AG08395 (cell line): ENCODE results near the gene CPLX1.

Experiments used
- DNase-seq: peaks from one replicate; pipeline ENCODE4 v3.0.0; 2012; ENCODE audit warnings: mixed read lengths, low spot score

The CPLX1 gene

GRCh38 chr4:825971-826330, at the start of gene CPLX1:
TSS of gene CPLX1 (minus strand) at chr4:826129. CDS start at chr4:824522, 1,607 bp downstream.
- DNase-seq: no peak

DNA sequence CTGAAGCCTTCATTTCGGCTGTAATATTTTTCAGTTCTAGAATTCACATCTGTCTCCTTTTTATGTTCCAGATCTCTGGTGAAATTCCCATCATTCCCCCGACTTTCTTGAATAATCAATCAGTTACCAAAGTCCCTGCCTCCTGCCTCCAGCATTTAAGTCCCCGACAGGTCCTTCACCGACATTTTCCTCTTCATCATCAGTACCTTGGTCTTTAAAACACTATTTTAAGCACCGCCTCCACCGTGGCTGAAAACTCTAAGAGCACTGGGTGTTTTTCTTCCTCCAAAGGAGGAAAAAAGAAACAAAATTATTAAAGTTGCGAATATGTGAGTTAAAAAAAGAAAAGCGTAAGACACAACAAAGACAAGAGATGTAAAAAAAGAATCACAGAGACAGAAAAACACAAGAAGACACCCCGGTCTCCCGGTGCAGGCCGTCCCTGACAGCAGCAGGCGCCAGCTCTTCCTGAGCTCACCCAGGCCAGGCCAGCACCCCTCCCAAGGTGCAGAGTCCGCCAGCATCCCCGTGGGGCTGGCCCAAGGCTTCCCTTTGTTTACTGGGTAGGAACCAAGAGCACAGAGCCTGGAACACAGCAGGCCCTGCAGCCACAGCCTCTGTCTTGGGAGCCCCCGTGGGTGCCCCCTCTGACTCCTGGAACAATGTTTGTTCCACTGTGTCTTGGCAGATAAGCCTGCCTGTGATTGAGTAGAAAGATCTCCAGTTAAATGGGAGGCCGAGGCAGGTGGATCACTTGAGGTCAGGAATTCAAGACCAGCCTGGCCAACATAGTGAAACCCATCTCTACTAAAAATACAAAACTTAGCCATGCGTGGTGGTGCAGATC, 49.3 kb upstream of the CPLX1 start:
- no peak for DNase-seq

DNA sequence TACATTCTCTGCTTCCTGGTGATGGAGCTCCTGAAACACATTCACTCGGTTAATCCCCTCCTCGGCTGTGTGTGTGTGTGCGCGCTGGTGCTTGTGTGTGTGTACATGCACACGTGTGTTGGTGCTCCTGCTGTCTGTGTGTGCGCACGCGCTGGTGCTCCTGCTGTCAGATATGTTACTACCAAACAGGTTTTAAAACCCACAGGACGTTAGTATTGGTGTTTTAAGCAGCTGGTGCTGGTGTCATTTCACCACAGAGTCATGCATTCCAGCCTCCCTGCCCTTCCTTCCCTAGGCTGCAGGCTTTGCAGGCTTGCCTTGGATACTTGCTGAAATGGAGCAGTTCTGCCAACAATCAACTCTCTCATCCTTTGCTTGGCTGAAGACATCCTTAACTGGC, 48.1 kb upstream of the CPLX1 start:
- DNase-seq: no peak

DNA sequence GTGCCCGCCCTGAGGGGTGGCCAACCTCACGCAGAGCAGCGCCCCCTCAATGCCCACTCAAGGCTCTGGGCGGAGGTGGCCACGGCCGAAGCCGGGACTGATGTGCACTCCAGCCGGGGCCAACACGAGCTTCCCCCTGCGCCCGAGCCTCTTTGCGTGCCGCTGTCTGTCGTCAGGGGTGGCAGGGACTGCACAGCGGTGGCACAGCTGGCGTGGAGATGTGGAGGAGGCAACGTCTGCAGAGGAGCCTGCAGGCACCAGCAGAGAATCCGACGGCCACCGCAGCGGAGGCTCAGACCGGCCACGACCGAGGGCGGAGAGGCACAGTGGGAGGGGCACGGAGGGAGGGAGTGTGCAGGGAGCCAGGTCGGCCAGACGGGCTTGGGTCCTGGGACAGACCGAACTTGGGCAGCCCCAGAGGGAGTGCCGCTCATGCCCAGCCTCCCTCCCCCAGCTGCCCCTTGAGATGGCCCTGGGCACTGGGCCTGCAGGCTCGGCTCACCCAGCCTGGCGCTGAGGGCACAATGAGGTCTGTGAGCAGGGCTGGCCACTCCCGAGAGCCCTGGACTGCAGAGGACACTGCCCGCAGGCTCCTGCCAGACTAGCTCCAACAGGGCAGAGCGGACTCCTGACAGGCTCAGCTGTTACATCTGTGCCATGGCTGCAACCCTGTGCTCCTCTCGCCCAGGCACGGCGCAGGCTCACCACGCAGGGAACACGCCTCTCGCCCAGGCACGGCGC, 46.5 kb upstream of the CPLX1 start:
- no peak for DNase-seq

DNA sequence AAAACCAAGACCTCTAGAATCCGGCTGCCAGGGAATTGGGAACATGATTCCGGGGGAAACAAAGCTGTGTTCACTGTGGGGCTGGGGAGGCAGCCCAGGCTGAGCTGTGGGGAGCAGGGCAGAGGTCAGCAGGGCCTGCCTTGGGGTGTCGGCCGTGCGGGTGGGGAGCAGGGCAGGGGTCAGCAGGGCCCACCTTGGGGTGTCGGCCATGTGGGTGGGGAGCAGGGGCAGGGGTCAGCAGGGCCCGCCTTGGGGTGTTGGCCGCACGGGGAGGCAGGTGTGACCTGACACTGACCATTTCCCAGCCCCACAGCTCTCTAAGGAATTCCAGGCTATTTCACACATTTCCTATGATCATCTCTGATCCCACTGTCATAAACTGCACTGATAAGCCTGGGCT, 45.6 kb upstream of the CPLX1 start:
- DNase-seq: no peak

GRCh38 chr4:870951-871350, 45.0 kb upstream of the CPLX1 start:
- no peak for DNase-seq

GRCh38 chr4:869776-870175, 43.8 kb upstream of the CPLX1 start:
- no peak for DNase-seq

GRCh38 chr4:868421-868820, 42.5 kb upstream of the CPLX1 start:
- no peak for DNase-seq

- no peak for DNase-seq
Measured at GRCh38 chr4:867526-868250, 41.8 kb upstream of the CPLX1 start.

- no peak for DNase-seq
Measured at GRCh38 chr4:866761-867390, 40.9 kb upstream of the CPLX1 start.

DNA sequence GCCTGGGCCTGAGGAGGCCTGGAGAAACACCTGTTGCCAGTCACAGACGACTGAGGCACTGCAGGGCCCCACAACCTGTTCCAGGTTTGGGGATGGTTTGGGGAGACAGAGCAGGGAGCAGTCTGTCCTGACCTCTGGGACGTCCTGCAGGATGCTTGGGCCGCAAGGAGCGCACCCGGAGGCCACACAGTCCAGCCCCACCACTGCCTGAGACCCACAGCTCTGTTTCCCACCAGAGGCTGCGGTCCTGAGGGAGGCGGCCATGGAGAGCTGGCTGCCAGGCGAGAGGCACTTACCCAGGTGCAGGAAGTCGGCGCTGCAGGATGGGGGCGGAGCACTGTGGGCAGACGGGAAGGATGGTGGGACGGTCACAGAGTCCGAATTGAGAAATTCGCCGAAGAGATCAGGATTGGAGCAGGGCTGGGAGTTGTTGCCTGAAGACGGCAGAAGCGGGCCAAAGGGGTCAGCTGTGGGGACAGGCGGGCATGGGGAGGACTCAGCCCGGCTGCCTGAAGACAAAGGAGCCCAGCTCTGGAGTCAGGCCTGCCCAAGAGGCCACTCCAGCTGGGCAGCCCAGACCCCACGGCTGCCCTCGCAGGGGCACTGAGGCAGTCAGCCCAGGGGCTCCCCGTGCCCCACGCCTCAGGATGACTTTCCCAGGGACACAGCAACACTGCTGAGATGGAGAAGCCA, 40.3 kb upstream of the CPLX1 start:
- no peak for DNase-seq

DNA sequence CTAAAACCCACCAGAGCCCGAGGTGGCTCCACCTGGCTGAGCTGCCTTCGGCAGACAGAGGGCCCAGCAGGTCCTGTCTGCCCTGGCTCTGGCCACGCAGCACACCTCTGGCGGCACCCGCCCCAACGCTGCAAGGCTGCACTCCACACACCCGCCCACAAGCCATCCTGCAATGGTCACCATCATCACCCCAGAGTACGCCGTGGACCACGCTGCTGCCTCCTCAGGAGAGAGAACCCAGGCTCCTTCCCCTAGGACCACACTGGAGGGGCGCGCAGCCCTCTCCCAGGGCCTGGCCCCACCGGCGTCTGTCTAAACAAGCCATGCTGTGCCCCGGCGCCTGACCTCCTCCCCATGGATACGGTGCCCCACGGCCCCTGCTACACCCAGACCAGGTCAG, 39.6 kb upstream of the CPLX1 start:
- no peak for DNase-seq

DNA sequence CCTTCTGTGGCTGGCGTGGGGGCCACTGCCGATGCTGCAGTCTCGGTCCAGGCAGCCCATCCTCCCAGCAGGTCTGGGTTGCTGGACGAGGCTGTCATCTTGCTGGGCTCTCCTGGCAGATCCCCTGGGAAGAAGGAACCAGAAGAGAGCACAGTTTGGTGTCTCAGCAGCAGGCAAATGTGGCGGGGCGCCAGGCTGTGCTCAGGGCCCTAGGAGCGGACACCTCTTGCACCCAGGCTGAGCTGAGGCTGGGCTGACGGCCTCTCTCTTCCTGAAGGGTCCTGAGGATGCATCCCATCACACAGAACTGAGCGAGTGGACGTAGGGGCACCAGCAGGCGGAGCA, 39.2 kb upstream of the CPLX1 start:
- DNase-seq: no peak

DNA sequence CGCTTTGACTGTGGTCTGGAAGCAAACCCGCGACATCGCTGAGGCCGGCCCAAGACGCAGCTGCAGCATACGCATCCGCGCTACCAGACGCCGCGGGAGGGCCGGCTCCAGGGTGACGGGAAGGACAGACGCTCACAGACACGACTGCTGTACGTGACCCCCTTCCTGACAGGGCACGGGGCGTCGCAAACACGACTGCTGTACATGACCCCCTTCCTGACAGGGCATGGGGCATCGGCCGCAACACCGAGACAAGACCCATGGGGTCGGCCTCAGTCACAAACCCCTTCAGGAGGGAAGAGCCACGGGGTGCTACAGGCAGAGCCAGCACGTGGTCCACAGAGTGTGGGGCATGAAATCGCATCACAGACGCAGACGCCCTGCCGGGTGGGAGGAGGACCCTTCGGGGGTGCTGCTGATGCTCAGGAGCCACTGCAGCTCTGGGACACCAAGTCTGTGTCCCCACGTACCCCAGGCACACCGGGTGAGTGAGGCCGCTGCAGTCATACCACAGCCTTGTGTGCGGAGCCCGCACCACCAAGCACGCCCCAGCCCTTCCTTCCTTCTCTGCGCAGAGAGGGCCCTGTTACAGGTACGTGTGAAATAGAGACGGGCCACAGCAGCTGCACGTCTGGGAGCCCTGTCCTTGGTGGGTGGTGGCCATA, 38.7 kb upstream of the CPLX1 start:
- DNase-seq: no peak

- no peak for DNase-seq
Measured at GRCh38 chr4:860561-860960, 34.6 kb upstream of the CPLX1 start.

GRCh38 chr4:859496-859895, 33.6 kb upstream of the CPLX1 start:
- DNase-seq: no peak

DNA sequence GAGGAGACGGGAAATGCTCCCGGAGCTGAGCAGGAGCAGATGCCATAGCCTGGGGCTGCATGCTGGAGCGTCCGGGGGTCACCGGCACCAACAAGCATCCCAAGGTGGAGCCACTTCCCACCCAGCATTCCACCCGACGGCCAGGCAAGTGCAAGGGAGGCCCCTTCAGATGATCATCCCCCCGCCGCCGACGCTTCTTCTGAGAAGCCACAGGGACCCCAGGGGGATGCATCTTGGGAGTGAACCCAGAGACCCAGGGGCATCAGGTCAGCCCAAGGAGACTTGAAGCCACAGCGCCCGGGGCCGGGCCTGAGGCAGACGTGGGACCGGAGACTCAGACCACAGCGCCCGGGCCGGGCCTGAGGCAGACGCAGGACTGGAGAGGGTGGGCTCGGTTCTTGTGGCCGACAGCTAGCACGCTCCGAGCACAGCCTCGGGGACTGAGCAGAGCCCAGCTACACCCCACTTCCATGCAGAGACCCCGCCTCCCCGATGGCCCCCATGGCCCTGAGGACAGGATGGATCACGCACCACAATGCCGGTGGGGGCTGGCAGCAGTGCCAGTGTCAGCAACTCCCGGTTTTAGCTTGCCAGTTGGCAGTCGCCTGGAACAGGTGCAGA, 33.0 kb upstream of the CPLX1 start:
- DNase-seq: no peak

DNA sequence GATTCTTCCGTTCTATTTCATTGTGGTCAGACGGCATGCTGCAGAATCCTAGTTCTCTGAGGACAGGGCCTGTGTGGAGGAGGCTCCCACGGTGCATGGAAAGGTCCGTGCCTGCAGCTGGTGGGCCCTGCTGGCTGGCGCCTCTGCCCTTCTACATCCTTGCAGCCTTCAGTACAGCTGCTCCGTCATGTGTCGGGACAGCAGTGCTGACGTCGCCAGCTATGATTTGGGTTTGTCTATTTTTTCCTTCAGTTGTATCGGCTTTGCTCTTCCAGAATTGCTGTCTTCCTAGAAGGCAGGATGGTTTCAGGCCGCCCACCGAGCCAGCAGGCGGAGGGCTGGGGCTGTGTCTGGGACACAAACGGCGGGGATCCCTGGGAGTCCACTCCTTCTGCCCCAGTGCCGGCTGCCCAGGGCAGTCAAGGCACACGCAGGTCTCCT, 32.1 kb upstream of the CPLX1 start:
- DNase-seq: no peak

DNA sequence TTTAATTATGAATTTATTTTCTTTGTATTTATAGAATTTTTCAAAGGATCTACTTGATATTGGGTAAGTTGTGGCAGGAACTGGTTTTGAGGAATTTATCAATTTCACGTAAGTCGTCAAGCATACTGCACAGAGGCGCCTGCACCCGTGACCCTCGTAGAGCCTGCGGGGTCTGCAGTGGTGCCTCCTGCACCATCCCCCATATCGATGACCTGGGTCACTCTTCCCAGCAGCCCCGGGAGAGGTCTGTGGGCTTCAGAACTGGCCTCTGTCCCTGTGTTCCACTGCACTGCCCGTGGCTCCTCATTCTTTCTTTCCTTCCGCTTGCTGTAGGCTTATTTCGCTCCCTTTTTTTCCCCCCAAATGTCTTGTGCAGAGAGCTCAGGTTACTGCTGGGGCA, 31.5 kb upstream of the CPLX1 start:
- DNase-seq: no peak

- DNase-seq: no peak
Measured at GRCh38 chr4:856225-856901, 30.4 kb upstream of the CPLX1 start.
